IMR-90 (cell line): ENCODE measurements around the gene SPACA7. TPM values are rescaled to one million over a fixed set of nuclear protein-coding genes. Genes with fewer than 3 reads are reported as not detected.

ENCODE experiments used
- ATAC-seq: fragments of 200-7000 bp; cut with Tn5 transposase; 2 replicates; pipeline ENCODE4 v1.9.1; 2020; ENCODE audit warnings: low read depth, mild to moderate bottlenecking, moderate library complexity
- BruUV-seq: library from RNA; stranded (reverse); fragments of 400-500 nt; replicated peaks from 2 replicates; lab custom pipeline; 2021; lab: Mats Ljungman, UMichigan
- CTCF ChIA-PET: fragments of 300-600 bp; formaldehyde crosslinking; extraction: SDS; loops from one replicate; lab custom pipeline; 2021; ENCODE audit warnings: antibody characterized with exemption; lab: Yijun Ruan, JAX
- POLR2A ChIA-PET: fragments of 300-600 bp; sonication (Branson Sonifier 250); formaldehyde crosslinking; loops from one replicate; lab custom pipeline; 2022; ENCODE audit warnings: antibody characterized with exemption; ENCODE audit not compliant: unreplicated experiment; lab: Charles Lee
- DNase-seq: peaks from one replicate; pipeline ENCODE4 v3.0.0; 2013
- H2AFZ ChIP-seq: replicated peaks from 2 replicates; pipeline ENCODE3; 2013; ENCODE audit warnings: low read length, mild to moderate bottlenecking; ENCODE audit not compliant: poor library complexity
- H2AK5ac ChIP-seq: 2 replicates; pipeline ENCODE4 v1.6.1; 2013; ENCODE audit warnings: low read depth, low read length, inconsistent platforms
- H2AK9ac ChIP-seq: replicated peaks from 2 replicates; pipeline ENCODE3; 2013; ENCODE audit warnings: mild to moderate bottlenecking, low read depth, low read length, moderate library complexity; ENCODE audit not compliant: poor library complexity
- H2BK120ac ChIP-seq: 2 replicates; pipeline ENCODE4 v1.6.1; 2013; ENCODE audit warnings: low read depth, low read length, inconsistent platforms
- H2BK15ac ChIP-seq: 3 replicates; pipeline ENCODE4 v1.6.1; 2013; ENCODE audit warnings: low read depth, low read length, inconsistent platforms
- H2BK20ac ChIP-seq: 2 replicates; pipeline ENCODE4 v1.6.1; 2013; ENCODE audit warnings: low read depth, mild to moderate bottlenecking, inconsistent platforms, low read length, moderate library complexity
- H2BK5ac ChIP-seq: 2 replicates; pipeline ENCODE4 v1.6.1; 2013; ENCODE audit warnings: mild to moderate bottlenecking, low read depth, low read length, inconsistent platforms; ENCODE audit not compliant: poor library complexity, severe bottlenecking
- H3K14ac ChIP-seq: replicated peaks from 2 replicates; pipeline ENCODE4 v1.6.1; 2013; ENCODE audit warnings: low read depth, low read length, inconsistent platforms
- H3K18ac ChIP-seq: 2 replicates; pipeline ENCODE4 v1.6.1; 2013; ENCODE audit warnings: low read depth, low read length, control low read depth
- H3K23ac ChIP-seq: 2 replicates; pipeline ENCODE4 v1.6.1; 2013; ENCODE audit warnings: low read depth, low read length, inconsistent platforms
- H3K27ac ChIP-seq: 2 replicates; pipeline ENCODE4 v1.5.1; 2013; ENCODE audit warnings: mild to moderate bottlenecking, control low read depth, low read length; ENCODE audit not compliant: insufficient read depth
- H3K27me3 ChIP-seq: 2 replicates; pipeline ENCODE4 v1.6.1; 2013; ENCODE audit warnings: low read length; ENCODE audit not compliant: control insufficient read depth, insufficient read depth
- H3K36me3 ChIP-seq: 2 replicates; pipeline ENCODE4 v1.6.1; 2013; ENCODE audit warnings: low read length, mixed read lengths; ENCODE audit not compliant: control insufficient read depth, insufficient read depth
- H3K4ac ChIP-seq: 2 replicates; pipeline ENCODE4 v1.6.1; 2013; ENCODE audit warnings: low read depth, low read length, inconsistent platforms
- H3K4me1 ChIP-seq: 2 replicates; pipeline ENCODE4 v1.6.1; 2013; ENCODE audit warnings: low read length, mixed read lengths; ENCODE audit not compliant: control insufficient read depth, insufficient read depth
- H3K4me2 ChIP-seq: 2 replicates; pipeline ENCODE4 v1.6.1; 2013; ENCODE audit warnings: low read depth, mild to moderate bottlenecking, control low read depth, low read length, moderate library complexity
- H3K4me3 ChIP-seq: 2 replicates; pipeline ENCODE4 v1.5.1; 2013; ENCODE audit warnings: low read depth, mild to moderate bottlenecking, control low read depth, low read length, moderate library complexity; ENCODE audit not compliant: insufficient read depth
- H3K56ac ChIP-seq: 2 replicates; pipeline ENCODE4 v1.6.1; 2013; ENCODE audit warnings: low read length, inconsistent platforms; ENCODE audit not compliant: insufficient read depth; ENCODE audit errors: extremely low read depth
- H3K79me1 ChIP-seq, 2 experiments: 2 replicates each; pipeline ENCODE4 v1.6.1; 2013; ENCODE audit warnings: low read length in 2 of 2, inconsistent platforms in 1 of 2, low read depth in 1 of 2
- H3K9ac ChIP-seq: 2 replicates; pipeline ENCODE4 v1.6.1; 2013; ENCODE audit warnings: low read depth, low read length, control low read depth
- H3K9me1 ChIP-seq: 2 replicates; pipeline ENCODE4 v1.6.1; 2013; ENCODE audit warnings: low read length, inconsistent platforms; ENCODE audit not compliant: insufficient read depth
- H3K9me3 ChIP-seq: 2 replicates; pipeline ENCODE4 v1.6.1; 2013; ENCODE audit warnings: low read length; ENCODE audit not compliant: control insufficient read depth, insufficient read depth
- H4K20me1 ChIP-seq: 2 replicates; pipeline ENCODE4 v1.6.1; 2013; ENCODE audit warnings: low read length, inconsistent platforms; ENCODE audit not compliant: insufficient read depth
- H4K5ac ChIP-seq: 2 replicates; pipeline ENCODE4 v1.6.1; 2013; ENCODE audit warnings: mild to moderate bottlenecking, low read depth, low read length, control low read depth
- H4K8ac ChIP-seq, 2 experiments: 2 replicates each; pipeline ENCODE4 v1.6.1; 2013; ENCODE audit warnings: low read depth in 2 of 2, low read length in 2 of 2, control low read depth in 1 of 2, inconsistent platforms in 1 of 2
- H4K91ac ChIP-seq: 2 replicates; pipeline ENCODE4 v1.6.1; 2013; ENCODE audit warnings: low read depth, low read length, inconsistent platforms; ENCODE audit not compliant: insufficient read depth
- BHLHE40 ChIP-seq: fragments of 150-350 bp; IDR thresholded peaks from 2 replicates; pipeline ENCODE4 v1.6.1; 2016; ENCODE audit warnings: mild to moderate bottlenecking, low read depth, low read length
- CHD1 ChIP-seq: IDR thresholded peaks from 2 replicates; pipeline ENCODE4 v1.6.1; 2012; ENCODE audit warnings: low read depth, low read length, improper control_type of control experiment
- ELK1 ChIP-seq: fragments of 150-350 bp; IDR thresholded peaks from 2 replicates; pipeline ENCODE4 v1.6.1; 2016; ENCODE audit warnings: low read depth, mild to moderate bottlenecking, low read length, moderate library complexity, borderline replicate concordance
- MAFK ChIP-seq: IDR thresholded peaks from 2 replicates; pipeline ENCODE4 v1.6.1; 2012; ENCODE audit warnings: low read depth, low read length, improper control_type of control experiment
- MXI1 ChIP-seq: IDR thresholded peaks from 2 replicates; pipeline ENCODE4 v1.6.1; 2012; ENCODE audit warnings: low read depth, mild to moderate bottlenecking, low read length, moderate library complexity, borderline replicate concordance
- NFE2L2 ChIP-seq: fragments of 150-350 bp; IDR thresholded peaks from 2 replicates; pipeline ENCODE4 v1.6.1; 2016; ENCODE audit warnings: low read depth, mild to moderate bottlenecking, low read length
- RAD21 ChIP-seq: IDR thresholded peaks from 2 replicates; pipeline ENCODE4 v1.6.1; 2012; ENCODE audit warnings: low read length, improper control_type of control experiment
- RCOR1 ChIP-seq: IDR thresholded peaks from 2 replicates; pipeline ENCODE4 v1.6.1; 2012; ENCODE audit warnings: mild to moderate bottlenecking, low read length, improper control_type of control experiment; ENCODE audit not compliant: insufficient replicate concordance
- RFX5 ChIP-seq: IDR thresholded peaks from 2 replicates; pipeline ENCODE4 v1.8.0; 2012; ENCODE audit warnings: low read depth, mild to moderate bottlenecking, low read length, moderate library complexity
- SMC3 ChIP-seq: fragments of 150-350 bp; IDR thresholded peaks from 2 replicates; pipeline ENCODE4 v1.6.1; 2016; ENCODE audit warnings: low read depth, mild to moderate bottlenecking, antibody characterized with exemption, low read length, moderate library complexity
- WGBS, 2 experiments: methylation state at CpG; one replicate each; pipeline versions ENCODE4 v1.1.5 to v1.1.7; 2013; ENCODE audit warnings: missing lambda C conversion rate in 2 of 2; ENCODE audit not compliant: insufficient read length in 1 of 2; ENCODE audit errors: extremely low coverage in 2 of 2; 5-methylcytosine and 5-hydroxymethylcytosine counted together
- dilution Hi-C: fragments of 300-500 bp; cut with HindIII; formaldehyde crosslinking; loops from one replicate; pipeline ENCODE4 v1.14.3; 2018; ENCODE audit warnings: low sequenced_read_pairs; ENCODE audit not compliant: unreplicated experiment
- in situ Hi-C: fragments of 300-500 bp; cut with MboI; formaldehyde crosslinking; loops from 3 replicates; pipeline ENCODE4 v1.14.3; 2019; ENCODE audit warnings: low sequenced_read_pairs, inconsistent platforms, mixed read lengths
- intact Hi-C: fragments of 100-400 bp; cut with micrococcal nuclease; formaldehyde crosslinking; loops from 2 replicates; pipeline ENCODE4 v1.10.0; 2022
- polyA plus RNA-seq, 3 experiments: library from polyadenylated mRNA; depleted of rRNA; stranded (reverse); fragments of >200 nt; gene quantifications; 2 replicates each; pipeline ENCODE4 v1.2.3, GENCODE V29; 2012; ENCODE audit warnings: low replicate concordance in 1 of 3
- total RNA-seq: library from RNA; depleted of rRNA; stranded (reverse); fragments of >200 nt; gene quantifications from 2 replicates; pipeline ENCODE4 v1.2.3, GENCODE V29; 2012
- TF ChIP-seq, protein P1 (sequence below): fragments of 150-350 bp; IDR thresholded peaks from 2 replicates; pipeline ENCODE4 v1.6.1; 2017; ENCODE audit warnings: mild to moderate bottlenecking, antibody characterized with exemption, low read length, low read depth
- TF ChIP-seq, protein P2 (sequence below): conservative IDR thresholded peaks from 2 replicates; pipeline ENCODE4 v1.5.1; 2012; ENCODE audit warnings: mild to moderate bottlenecking, low read depth, low read length, improper control_type of control experiment

SPACA7 gene
- total and polyA plus RNA-seq, 2 of the 4 experiments (the other 2 are of a cell fraction) = not detected

DNA sequence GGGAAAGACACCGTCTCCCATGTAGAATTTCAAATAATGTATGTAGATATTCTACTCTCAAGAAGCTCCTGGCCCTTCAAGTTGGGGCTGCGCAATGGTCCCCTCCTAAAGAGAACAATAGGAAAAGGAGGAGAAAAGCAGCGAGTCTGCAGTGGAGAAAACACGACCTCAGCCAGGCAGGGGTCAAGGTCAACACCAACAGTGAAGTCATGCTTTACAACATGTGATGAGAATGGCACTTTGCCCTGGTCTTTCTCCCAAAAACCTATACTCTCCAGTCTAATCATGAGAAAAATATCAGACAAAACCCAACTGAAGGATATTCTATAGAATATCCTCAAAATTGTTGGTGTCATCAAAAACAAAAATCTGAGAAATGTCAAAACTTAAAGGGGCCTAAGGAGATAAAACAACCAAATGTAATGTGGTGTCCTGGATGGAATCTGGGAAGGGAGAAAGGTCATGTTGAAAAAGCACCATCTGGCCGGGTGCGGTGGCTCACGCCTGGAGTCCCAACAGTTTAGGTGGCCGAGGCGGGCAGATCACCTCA, 101.0 kb downstream of the SPACA7 start:
- DNase-seq (no peak), ATAC-seq (no peak)
- H2BK120ac ChIP-seq = no peak overlapping the region
- H2BK20ac ChIP-seq = no peak overlapping the region
- H3K9me3 ChIP-seq = no peaks in the 10 kb centered on the region
- no peak overlapping the region for H4K8ac ChIP-seq
- no peaks in the 10 kb centered on the region for H3K9me1 ChIP-seq
- H2BK15ac ChIP-seq = no peak overlapping the region
- intact Hi-C loops = no loop called here
- no peak overlapping the region for H2BK5ac ChIP-seq
- H3K4me2 ChIP-seq = no peak overlapping the region
- CTCF ChIA-PET = no interaction called here
- no peak overlapping the region for H3K4me3 ChIP-seq
- TF ChIP-seq, protein P1, sequence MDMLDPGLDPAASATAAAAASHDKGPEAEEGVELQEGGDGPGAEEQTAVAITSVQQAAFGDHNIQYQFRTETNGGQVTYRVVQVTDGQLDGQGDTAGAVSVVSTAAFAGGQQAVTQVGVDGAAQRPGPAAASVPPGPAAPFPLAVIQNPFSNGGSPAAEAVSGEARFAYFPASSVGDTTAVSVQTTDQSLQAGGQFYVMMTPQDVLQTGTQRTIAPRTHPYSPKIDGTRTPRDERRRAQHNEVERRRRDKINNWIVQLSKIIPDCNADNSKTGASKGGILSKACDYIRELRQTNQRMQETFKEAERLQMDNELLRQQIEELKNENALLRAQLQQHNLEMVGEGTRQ = no peak
- TF ChIP-seq RCOR1 (no peak), BHLHE40 (no peak), NFE2L2 (no peak), SMC3 (no peak), RFX5 (no peak), ELK1 (no peak), MXI1 (no peak), CHD1 (no peak), RAD21 (no peak), MAFK (no peak)
- TF ChIP-seq, protein P2, sequence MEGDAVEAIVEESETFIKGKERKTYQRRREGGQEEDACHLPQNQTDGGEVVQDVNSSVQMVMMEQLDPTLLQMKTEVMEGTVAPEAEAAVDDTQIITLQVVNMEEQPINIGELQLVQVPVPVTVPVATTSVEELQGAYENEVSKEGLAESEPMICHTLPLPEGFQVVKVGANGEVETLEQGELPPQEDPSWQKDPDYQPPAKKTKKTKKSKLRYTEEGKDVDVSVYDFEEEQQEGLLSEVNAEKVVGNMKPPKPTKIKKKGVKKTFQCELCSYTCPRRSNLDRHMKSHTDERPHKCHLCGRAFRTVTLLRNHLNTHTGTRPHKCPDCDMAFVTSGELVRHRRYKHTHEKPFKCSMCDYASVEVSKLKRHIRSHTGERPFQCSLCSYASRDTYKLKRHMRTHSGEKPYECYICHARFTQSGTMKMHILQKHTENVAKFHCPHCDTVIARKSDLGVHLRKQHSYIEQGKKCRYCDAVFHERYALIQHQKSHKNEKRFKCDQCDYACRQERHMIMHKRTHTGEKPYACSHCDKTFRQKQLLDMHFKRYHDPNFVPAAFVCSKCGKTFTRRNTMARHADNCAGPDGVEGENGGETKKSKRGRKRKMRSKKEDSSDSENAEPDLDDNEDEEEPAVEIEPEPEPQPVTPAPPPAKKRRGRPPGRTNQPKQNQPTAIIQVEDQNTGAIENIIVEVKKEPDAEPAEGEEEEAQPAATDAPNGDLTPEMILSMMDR = no peak
- no peak overlapping the region for H3K14ac ChIP-seq
- POLR2A ChIA-PET = no interaction called here
- no peak overlapping the region for H2AK9ac ChIP-seq
- no peaks in the 10 kb centered on the region for H3K27me3 ChIP-seq
- H3K56ac ChIP-seq = no peak overlapping the region
- H2AFZ ChIP-seq = no peak overlapping the region
- H3K36me3 ChIP-seq = no peaks in the 10 kb centered on the region
- no peak overlapping the region for H4K5ac ChIP-seq
- H3K4ac ChIP-seq = no peak overlapping the region
- H3K18ac ChIP-seq = no peak overlapping the region
- no peak overlapping the region for H4K91ac ChIP-seq
- no peak overlapping the region for H3K9ac ChIP-seq
- in situ Hi-C loops = no loop called here
- no peaks in the 10 kb centered on the region for H3K79me1 ChIP-seq
- H3K27ac ChIP-seq = no peak overlapping the region
- no CpG with 5 or more reads among the region's 9 CpGs for WGBS, 2 experiments
- dilution Hi-C loops = no loop called here
- BruUV-seq = no TSS peak
- H4K20me1 ChIP-seq = no peaks in the 10 kb centered on the region
- H3K23ac ChIP-seq = no peak overlapping the region
- H3K4me1 ChIP-seq = no peaks in the 10 kb centered on the region
- H2AK5ac ChIP-seq = no peak overlapping the region
